ENCODE measurements around the gene ZNF407. TPM values are rescaled to one million over a fixed set of nuclear protein-coding genes. Genes with fewer than 3 reads are reported as not detected.

The ZNF407 gene
- total RNA-seq, 1 experiment from 2014 or later = 7.6 TPM

DNA sequence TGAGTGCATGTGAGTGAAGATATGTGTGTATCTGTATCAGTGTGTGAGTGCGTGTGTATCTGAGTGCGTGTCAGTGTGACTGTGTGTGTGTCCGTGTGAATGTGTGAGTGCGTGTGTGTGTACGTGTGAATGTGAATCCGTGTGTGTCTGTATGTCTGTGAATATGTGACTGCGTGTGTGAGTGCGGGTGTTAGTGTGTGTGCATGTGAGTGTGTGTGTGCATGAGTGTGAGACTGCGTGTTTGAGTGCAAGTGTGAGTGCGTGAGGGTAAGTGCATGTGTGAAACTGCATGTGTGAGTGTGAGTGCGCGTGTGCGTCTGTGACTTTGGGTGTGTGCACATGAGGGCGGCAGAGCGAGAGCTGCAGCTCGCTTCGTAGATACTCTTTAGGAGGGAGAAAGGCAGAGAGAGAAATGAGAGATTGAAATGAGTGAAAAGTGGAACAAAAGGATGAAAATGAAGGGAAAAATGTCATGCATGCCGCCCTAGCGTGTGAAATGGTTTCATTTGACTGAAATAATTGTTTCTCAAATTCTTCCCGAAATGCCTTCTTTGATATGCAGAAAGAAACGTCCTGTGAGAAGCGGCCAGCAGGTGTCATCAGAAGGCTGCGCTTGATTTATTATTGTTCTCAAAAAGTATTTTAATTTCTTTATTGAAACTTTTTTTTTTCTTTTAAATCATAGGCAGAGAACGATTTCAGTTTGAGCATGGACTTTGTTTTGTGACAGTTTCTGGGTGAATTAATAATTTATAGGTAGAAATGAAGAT lies 25.6 kb downstream of the ZNF407 start:
- H2AFZ ChIP-seq (ENCODE audit: low read depth, low read length, poor library complexity, severe bottlenecking) = no peak overlapping the region
- H4K20me1 ChIP-seq (ENCODE audit: insufficient read depth) = no peaks in the 10 kb centered on the region
- RAD21 ChIA-PET (ENCODE audit: low non-redundant PET in 1 of 2, low total read pairs in 2 of 2, uncharacterized antibody in 2 of 2, unreplicated experiment in 2 of 2) = no interaction called here
- H3K4me2 ChIP-seq (ENCODE audit: low read length) = no peak overlapping the region
- H3K79me2 ChIP-seq (ENCODE audit: insufficient read depth, low read length) = peaks cover 4% of the 10 kb centered on the region; the same call in 1 of the 2 replicates
- BruUV-seq (replicated peaks) = no TSS peak
- no peak for TF ChIP-seq EZH2 (IDR thresholded peaks at IDR 0.05)
- TF ChIP-seq POLR2A (IDR thresholded peaks at IDR 0.05; ENCODE audit: borderline replicate concordance, extremely low read depth, insufficient read depth, insufficient read length) = no peak
- TF ChIP-seq POLR2AphosphoS5 (IDR thresholded peaks at IDR 0.05; ENCODE audit: low read depth, low read length) = no peak
- peak; percentile 55 for TF ChIP-seq RAD21 (IDR thresholded peaks at IDR 0.05; ENCODE audit: low read depth)
- TF ChIP-seq, protein P1, sequence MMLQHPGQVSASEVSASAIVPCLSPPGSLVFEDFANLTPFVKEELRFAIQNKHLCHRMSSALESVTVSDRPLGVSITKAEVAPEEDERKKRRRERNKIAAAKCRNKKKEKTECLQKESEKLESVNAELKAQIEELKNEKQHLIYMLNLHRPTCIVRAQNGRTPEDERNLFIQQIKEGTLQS (IDR thresholded peaks at IDR 0.05) = no peak
- TF ChIP-seq CEBPB (IDR thresholded peaks at IDR 0.05; ENCODE audit: low read depth) = no peak
- peak in 2 of 3 experiments; percentile 36 to 56; a peak in 4 of 6 replicates for TF ChIP-seq CTCF (IDR thresholded peaks at IDR 0.05 in 2 of 3, conservative IDR thresholded peaks at IDR 0.05 in 1 of 3; ENCODE audit: borderline replicate concordance in 1 of 3, insufficient read depth in 1 of 3, low read depth in 2 of 3, low read length in 2 of 3)
- no peak overlapping the region for H3K9ac ChIP-seq (ENCODE audit: low read length)
- H3K4me3 ChIP-seq (replicated peaks in 1 of 2; ENCODE audit: low read depth in 1 of 2, low read length in 2 of 2) = no peak overlapping the region
- intact Hi-C loops (cut with micrococcal nuclease) = loop anchor here (10.0 kb wide), 1 partner anchor 1102 kb away; no protein-coding TSS in a partner anchor
- H3K4me1 ChIP-seq (ENCODE audit: control insufficient read depth in 1 of 2, insufficient read depth in 2 of 2, low read length in 2 of 2) = no peaks in the 10 kb centered on the region
- H3K36me3 ChIP-seq (ENCODE audit: control insufficient read depth in 1 of 2, insufficient read depth in 2 of 2, low read length in 2 of 2) = no peaks in the 10 kb centered on the region
- POLR2A ChIA-PET = no interaction called here
- ATAC-seq = no peak; the same call in 1 of the 2 replicates
- peak; percentile 10 for DNase-seq (ENCODE audit: low read depth, low spot score)
- H3K9me3 ChIP-seq (ENCODE audit: control insufficient read depth in 1 of 2, insufficient read depth in 1 of 2, low read depth in 1 of 2, low read length in 2 of 2) = no peaks in the 10 kb centered on the region
- CTCF ChIA-PET = interaction anchor here (1.8 kb wide), 1 partner anchor 418 kb away, joined by 5 read pairs; no protein-coding TSS in a partner anchor
- no peak overlapping the region for H3K27ac ChIP-seq (ENCODE audit: low read depth, low read length)
- H3K9me2 ChIP-seq (ENCODE audit: insufficient read depth) = no peaks in the 10 kb centered on the region
- no peaks in the 10 kb centered on the region for H3K27me3 ChIP-seq (ENCODE audit: insufficient read depth, low read length)
